DND-41 (cell line): ENCODE data around the gene CXCL8.

ENCODE experiments used
- EZH2 ChIP-seq: IDR thresholded peaks from 3 replicates; pipeline ENCODE4 v1.6.1; 2012; ENCODE audit warnings: borderline replicate concordance, low read depth, mild to moderate bottlenecking, moderate library complexity, low read length, inconsistent platforms; ENCODE audit not compliant: severe bottlenecking
- TF ChIP-seq, protein P1 (sequence below): IDR thresholded peaks from 2 replicates; pipeline ENCODE4 v1.5.1; 2012; ENCODE audit warnings: borderline replicate concordance, low read length, moderate library complexity, mild to moderate bottlenecking; ENCODE audit not compliant: poor library complexity, severe bottlenecking; ENCODE audit errors: extremely low read depth

DNA sequence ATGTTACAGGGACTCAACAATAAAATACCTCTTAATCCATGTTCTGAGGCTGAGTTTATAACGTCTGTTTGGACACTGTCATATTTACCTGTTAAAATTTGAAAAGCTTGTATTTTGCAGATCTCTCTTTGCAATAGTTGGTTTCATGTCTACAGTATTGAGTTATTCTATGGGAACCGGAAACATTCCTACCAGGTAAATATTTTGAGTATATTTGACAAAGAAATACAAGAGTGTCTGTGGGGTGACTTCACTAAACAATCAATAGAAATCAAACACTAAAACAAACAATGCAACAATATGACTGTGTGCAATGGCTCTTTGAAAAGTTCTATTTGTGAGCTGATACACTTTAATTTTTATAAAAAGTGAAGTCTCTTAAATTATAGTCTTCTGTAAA, 47.7 kb upstream of the CXCL8 start:
- TF ChIP-seq, protein P1, sequence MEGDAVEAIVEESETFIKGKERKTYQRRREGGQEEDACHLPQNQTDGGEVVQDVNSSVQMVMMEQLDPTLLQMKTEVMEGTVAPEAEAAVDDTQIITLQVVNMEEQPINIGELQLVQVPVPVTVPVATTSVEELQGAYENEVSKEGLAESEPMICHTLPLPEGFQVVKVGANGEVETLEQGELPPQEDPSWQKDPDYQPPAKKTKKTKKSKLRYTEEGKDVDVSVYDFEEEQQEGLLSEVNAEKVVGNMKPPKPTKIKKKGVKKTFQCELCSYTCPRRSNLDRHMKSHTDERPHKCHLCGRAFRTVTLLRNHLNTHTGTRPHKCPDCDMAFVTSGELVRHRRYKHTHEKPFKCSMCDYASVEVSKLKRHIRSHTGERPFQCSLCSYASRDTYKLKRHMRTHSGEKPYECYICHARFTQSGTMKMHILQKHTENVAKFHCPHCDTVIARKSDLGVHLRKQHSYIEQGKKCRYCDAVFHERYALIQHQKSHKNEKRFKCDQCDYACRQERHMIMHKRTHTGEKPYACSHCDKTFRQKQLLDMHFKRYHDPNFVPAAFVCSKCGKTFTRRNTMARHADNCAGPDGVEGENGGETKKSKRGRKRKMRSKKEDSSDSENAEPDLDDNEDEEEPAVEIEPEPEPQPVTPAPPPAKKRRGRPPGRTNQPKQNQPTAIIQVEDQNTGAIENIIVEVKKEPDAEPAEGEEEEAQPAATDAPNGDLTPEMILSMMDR: no peak
- TF ChIP-seq EZH2: no peak
